AG09309 (cell line): Measurements from ENCODE around the gene TMEM33.

Experiments
- DNase-seq: peaks from one replicate; pipeline ENCODE4 v3.0.0-alpha.2; 2010; ENCODE audit warnings: low read depth
- H3K4me3 ChIP-seq: 2 replicates; pipeline ENCODE4 v1.5.1; 2011; ENCODE audit warnings: mild to moderate bottlenecking, low read depth, low read length, moderate library complexity; ENCODE audit not compliant: control insufficient read depth
- CTCF ChIP-seq: IDR thresholded peaks from 2 replicates; pipeline ENCODE4 v1.5.1; 2011; ENCODE audit warnings: mild to moderate bottlenecking, low read depth, low read length, inconsistent platforms; ENCODE audit not compliant: insufficient read depth, control insufficient read depth; ENCODE audit errors: missing control alignments

TMEM33 gene

GRCh38 chr4:41991916-41992767 lies 56.9 kb downstream of the TMEM33 start:
- DNase-seq, result no peak
- no peak overlapping the region for H3K4me3 ChIP-seq
- TF ChIP-seq CTCF, result no peak

DNA sequence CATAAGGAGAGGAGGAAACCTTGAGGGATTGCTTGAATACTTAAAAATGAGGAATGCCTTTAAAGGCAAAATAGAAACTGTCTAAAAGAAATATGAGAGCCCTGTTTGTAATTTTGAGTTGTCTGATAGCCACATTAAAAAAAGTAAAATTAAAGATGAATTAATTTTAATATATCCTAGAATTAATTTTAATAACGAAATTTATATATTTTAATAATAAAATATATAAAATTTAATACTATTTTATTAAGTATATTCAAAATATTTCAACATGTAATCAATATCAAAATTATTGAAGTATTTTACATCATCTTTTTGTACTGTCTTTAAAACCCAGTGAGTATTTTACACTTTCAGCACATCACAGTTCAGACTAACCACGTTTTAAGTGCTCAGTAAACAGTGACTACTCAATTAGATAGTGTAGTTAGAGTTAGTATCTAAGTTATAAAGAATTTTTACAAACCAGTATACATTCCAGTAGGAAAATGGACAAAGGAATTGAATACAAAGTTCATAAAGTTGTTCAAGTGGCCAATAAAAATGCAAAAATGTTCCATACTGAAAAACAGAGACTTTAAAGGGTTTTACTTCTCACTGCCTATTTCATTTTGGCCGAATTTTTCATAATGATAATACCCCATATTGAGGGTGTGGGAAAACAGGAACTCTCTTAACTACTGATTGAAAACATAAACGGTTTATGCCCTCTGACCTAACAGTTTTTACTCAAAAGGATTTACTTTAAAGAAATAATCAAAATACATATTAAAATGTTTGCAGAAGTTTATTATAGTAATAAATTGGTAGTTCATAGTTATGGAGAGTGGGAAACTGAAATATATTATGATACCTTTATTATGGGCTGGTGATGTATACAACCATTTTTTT lies 58.0 kb downstream of the TMEM33 start:
- no peak for DNase-seq
- TF ChIP-seq CTCF, result no peak
- H3K4me3 ChIP-seq, result no peak overlapping the region

DNA sequence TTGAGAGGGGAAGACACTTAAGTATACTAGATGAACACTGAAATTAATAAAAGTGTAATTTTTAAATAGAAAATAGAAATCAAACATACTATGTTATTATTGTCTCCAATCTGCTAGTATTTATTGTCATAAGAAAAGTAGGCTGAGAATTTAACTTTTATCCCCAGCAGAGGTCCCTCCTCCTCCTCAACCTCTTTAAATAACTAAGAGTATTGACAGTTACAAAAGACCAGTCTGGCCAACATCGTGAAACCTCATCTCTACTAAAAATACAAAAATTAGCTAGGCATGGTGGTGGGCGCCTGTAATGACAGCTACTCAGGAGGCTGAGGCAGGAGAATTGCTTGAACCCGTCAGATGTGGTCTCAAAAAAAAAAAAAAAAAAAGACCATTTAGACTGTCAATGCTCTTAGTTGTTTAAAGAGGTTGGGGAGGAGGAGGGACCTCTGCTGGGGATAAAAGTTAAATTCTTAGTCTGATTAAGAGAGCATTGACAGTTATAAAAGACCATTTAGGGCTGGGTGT lies 59.3 kb downstream of the TMEM33 start:
- H3K4me3 ChIP-seq, result no peak overlapping the region
- no peak for TF ChIP-seq CTCF
- DNase-seq, result no peak

DNA sequence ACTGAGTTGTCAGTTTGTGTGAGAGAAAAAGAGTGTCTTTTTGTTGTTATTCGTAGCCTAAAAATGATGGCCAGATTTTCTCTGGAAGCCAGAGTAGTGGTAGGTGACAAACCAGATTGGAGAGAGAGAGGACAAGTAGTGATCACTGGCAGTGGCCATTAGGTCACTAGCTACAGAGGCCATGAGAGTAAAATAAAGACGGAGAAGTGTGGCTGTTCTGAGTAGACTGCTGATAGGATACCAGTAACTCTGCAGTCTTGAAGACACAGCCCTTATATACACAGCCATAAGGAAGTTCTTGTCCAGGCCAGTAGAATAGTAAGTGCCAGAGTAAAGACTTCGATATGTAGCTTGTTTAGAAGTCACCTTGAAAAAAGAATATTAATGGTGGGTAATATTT lies 62.8 kb downstream of the TMEM33 start:
- no peak for DNase-seq

DNA sequence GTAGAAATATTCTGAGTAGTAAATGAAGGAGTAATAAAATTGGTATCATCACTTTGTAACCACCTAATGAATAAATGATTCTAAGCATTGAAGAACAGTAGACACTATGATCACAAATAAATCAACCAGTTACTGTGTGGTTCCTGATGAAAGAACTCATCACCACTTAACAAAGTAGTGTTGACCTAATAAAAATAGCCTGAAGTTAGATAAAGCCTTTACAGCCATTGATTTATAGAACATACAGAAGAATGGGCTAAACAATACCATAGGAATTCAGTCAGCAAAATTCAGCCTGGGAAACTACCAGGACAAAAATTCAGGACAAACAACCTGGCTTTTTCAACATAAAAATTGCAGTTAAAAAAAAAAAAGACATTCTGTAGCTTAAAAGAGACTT lies 64.1 kb downstream of the TMEM33 start:
- no peak for DNase-seq
- TF ChIP-seq CTCF, result no peak
- H3K4me3 ChIP-seq, result no peak overlapping the region

More for the DNA sequence above, 62.8 kb downstream of the TMEM33 start:
- no peak overlapping the region for H3K4me3 ChIP-seq
- no peak for TF ChIP-seq CTCF

DNA sequence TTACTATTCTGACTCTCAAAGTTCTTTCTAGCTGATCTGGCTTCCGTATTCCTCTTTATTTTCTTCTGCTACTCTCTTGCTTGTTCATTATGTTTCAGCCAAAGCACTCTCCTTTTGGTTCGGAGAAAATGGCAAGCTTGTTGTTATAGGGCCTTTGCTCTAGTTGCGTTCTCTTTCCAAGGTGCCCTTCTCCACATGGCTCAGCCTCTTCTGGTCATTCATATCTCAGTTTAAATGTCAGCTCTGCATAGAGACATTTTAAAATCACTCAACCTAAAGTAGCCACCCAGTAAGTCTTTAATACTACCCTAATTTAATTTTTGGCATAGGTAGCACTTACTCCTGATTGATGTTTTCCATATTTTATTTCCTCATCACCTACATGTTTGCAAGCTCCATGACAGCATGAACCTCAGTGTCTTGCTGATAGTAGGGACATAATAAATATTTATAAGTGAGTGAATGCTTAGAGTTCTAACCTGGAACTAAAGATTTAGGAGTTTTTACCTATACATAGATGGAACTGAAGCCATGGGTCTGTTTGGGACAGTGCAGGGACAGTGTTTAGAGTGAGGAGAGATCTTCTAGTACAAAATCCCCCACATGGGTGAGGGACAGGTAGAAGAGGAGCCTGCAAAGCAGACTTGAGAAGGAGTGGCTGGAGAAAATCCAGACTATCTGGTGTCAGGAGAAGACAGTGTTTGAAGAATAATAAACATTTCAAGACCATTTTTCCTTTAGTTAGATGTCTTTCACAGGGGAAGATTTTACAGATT lies 73.0 kb downstream of the TMEM33 start:
- no peak for DNase-seq
- H3K4me3 ChIP-seq, result no peak overlapping the region
- no peak for TF ChIP-seq CTCF
